IPS-18c (cell line): ENCODE data around the gene TLE6.
"Not testable (repeated sequence)": the region's sequence is repeated elsewhere in the genome, so short reads cannot be mapped to it uniquely, and the experiment has no call there.

Source experiments
- H3K4me3 ChIP-seq: 2 replicates; pipeline ENCODE4 v1.7.0; 2013; ENCODE audit warnings: low read depth, mild to moderate bottlenecking, low read length, moderate library complexity; ENCODE audit not compliant: insufficient read depth
- H3K9me3 ChIP-seq: one replicate; pipeline ENCODE4 v1.6.1; 2013; ENCODE audit warnings: mild to moderate bottlenecking, low read length, moderate library complexity; ENCODE audit not compliant: control insufficient read depth, insufficient read depth

Gene TLE6

GRCh38 chr19:2989236-2989946 lies 12.0 kb downstream of the TLE6 start:
- peaks cover 2% of the 10 kb centered on the region for H3K9me3 ChIP-seq
- H3K4me3 ChIP-seq = no peak overlapping the region

DNA sequence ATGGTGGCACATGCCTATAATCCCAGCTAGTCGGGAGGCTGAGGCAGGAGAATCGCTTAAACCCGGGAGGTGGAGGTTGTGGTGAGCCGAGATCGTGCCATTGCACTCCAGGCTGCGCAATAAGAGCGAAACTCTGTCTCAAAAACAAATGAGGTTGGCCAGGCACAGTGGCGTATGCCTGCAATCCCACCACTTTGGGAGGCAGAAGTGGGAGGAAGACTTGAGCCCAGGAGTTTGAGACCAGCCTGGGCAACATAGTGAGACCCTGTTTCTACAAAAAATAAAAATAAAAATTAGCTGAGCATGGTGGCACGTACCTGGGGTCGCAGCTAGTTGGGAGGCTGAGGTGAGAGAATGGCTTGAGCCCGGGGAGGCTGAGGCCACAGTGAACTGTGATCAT lies 15.0 kb downstream of the TLE6 start:
- not testable (repeated sequence) for H3K4me3 ChIP-seq, H3K9me3 ChIP-seq

DNA sequence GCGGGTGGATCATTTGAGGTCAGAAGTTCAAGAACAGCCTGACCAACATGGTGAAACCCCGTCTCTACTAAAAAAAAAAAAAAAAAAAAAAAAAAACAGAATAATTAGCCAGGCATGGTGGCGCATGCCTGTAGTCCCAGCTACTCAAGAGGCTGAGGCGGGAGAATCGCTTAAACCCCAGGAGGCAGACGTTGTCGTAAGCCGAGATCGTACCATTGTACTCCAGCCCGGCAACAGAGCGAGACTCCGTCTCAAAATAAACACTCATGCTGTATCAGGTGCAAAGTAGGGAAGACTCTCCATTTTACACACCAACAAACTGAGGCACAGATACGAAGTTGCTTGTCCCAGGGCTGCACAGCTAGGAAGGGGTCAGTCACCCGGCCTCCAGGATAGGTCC lies 15.6 kb downstream of the TLE6 start:
- H3K9me3 ChIP-seq = no peaks in the 10 kb centered on the region

DNA sequence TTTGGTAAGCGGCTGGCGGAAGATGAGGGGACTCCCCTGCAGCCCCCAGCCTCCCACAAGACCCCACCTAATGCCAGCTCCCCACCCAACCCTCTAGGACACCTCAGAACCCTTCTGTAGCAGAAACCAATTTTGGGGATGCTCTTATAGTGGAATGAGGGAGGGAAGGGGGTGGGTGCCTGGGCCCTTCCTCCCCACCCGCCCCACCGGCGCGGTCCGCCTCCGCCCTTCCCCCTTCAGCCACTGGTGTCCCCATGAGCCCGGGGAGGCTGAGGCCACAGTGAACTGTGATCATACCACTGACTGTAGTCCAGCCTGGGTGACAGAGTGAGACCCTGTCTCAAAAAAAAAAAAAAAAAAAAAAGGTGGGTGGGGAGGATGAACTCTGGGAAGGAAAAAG lies 16.2 kb downstream of the TLE6 start:
- no peak overlapping the region for H3K4me3 ChIP-seq
- no peaks in the 10 kb centered on the region for H3K9me3 ChIP-seq

More for the DNA sequence above, 15.6 kb downstream of the TLE6 start:
- no peak overlapping the region for H3K4me3 ChIP-seq

DNA sequence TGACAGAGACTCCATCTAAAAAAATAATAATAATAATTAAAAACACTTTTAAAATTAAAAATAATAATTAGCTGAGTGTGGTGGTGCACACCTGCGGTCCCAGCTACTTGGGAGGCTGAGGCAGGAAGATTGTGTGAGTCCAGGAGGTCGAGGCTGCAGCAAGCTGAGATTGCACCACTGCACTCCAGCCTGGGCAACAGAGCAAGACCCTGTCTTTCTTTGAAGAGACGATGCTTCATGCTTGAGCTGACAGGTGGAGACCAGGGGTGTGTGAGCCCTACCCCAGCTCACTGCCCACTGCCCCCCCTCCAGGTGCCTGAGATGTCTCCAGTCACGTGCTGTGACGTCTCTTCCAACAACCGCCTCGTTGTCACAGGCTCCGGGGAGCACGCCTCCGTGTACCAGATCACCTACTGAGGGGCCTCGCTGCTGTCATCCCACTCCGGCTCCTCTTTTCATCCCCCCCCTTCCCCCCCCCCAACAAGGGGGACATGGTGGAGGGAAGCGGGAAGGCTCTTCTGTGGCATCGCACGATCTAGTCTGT lies 17.3 kb downstream of the TLE6 start:
- no peak overlapping the region for H3K4me3 ChIP-seq
- H3K9me3 ChIP-seq = no peaks in the 10 kb centered on the region

DNA sequence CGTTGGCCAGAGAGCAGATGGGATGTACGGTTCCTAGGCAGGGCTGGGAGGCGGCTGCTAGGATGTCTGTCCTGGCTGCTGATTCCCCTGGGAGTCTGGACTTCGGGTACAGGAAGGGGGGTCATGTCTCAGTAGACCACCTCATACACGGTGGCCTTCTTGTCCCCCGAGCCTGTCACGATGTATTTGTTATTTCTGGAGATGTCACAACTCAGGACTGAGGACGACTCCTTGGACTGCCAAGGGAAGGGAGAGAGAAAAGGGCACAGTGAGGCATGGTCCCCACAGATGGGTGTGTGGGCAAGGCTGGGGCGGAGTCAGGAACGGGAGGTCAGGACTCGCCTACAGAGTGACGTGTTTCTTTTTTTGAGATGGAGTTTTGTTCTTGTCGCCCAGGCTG lies 20.4 kb downstream of the TLE6 start:
- Histone ChIP-seq H3K4me3 (no peak overlapping the region), H3K9me3 (no peaks in the 10 kb centered on the region)

- Histone ChIP-seq H3K4me3 (no peak overlapping the region), H3K9me3 (no peaks in the 10 kb centered on the region)
These were observed 21.3 kb downstream of the TLE6 start for GRCh38 chr19:2998642-2999041.

DNA sequence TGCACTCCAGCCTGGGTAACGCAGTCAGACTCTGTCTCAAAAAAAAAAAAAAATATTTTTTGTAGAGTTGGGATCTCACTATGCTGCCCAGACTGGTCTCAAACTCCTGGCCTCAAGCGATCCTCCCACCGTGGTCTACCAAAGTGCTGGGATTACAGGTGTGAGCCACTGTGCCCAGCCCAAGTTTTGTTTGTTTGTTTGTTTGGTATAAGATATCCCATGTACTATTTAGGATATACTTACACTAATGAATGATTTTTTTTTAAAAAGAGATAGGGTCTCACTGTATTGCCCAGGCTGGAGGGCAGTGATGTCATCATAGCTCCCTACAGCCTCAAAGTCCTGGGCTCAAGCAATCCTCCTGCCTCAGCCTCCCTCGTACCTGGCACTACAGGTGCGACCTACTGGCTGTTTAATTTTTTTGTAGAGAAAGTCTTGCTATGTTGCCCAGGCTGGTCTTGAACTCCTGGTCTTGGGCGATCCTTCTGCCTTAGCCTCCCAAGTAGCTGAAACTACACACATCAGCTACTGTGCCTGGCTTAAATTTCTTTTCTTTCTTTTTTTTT lies 24.0 kb downstream of the TLE6 start:
- Histone ChIP-seq H3K4me3 (no peak overlapping the region), H3K9me3 (no peaks in the 10 kb centered on the region)

- no peak overlapping the region for H3K4me3 ChIP-seq
- H3K9me3 ChIP-seq = no peaks in the 10 kb centered on the region
These were observed 25.7 kb downstream of the TLE6 start for GRCh38 chr19:3003046-3003445.

- H3K4me3 ChIP-seq = no peak overlapping the region
- no peaks in the 10 kb centered on the region for H3K9me3 ChIP-seq
These were observed 27.2 kb downstream of the TLE6 start for GRCh38 chr19:3004522-3004921.

DNA sequence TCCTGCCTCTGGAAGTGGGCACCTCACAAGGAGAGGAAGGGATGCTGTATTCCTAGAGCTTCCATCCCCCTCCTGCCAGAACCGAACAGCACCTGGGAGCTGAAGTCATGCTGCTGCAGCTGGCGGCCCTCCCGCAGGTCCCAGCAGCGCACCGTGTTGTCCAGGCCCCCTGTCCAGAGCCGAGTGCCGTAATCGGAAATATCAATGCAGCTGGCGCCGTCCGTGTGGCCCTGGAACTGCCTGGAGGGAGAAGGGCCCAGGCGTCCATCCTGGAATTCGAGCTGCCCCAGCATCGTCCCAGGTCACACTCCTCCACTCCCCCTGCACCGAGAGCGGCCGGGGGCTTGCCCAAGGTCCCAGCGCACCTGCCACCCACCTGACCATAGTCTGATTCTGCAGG lies 28.0 kb downstream of the TLE6 start:
- Histone ChIP-seq H3K4me3 (no peak overlapping the region), H3K9me3 (no peaks in the 10 kb centered on the region)

GRCh38 chr19:3006075-3006767 lies 28.9 kb downstream of the TLE6 start:
- H3K4me3 ChIP-seq = no peak overlapping the region
- no peaks in the 10 kb centered on the region for H3K9me3 ChIP-seq

GRCh38 chr19:3007975-3008374 lies 30.6 kb downstream of the TLE6 start:
- no peaks in the 10 kb centered on the region for H3K9me3 ChIP-seq
- H3K4me3 ChIP-seq = no peak overlapping the region

DNA sequence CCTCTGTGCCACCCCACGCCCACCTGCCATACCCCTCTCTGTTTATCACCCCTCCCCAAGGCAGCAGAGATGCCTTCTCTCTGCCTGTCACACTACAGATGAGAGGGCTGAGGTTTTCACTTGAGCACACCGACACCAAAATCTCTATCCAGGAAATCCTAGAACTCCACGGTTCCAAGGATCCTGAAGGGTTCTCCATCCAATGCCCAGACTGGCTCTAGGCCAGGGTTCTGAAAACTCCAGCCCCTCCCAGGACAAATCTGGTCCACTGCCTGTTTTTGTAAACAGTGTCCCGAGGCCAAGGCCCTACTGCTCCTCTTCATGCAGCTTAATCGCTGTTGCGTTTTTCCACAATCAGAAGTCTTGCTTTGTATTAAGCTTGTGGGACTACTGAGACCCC lies 31.6 kb downstream of the TLE6 start:
- no peak overlapping the region for H3K4me3 ChIP-seq
- no peaks in the 10 kb centered on the region for H3K9me3 ChIP-seq

DNA sequence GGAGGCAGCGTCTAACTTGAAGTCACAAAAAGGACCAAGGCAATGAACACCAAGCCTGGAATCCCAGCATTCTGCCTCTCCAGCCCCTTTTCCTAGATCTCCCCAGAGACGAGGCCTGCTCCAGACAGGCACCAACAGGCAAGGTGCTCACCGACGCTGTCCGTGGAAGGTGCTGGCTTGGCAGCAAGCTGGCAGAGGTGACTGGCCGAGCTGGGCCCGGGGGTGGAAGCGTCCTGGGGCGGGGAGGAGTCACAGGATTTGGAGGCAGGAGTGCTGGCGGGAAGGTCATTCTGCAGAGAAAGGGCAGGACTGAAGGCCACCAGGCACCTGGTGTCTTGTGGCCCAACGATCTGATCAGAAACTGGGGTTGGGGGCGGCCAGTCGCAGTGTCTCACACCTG lies 33.5 kb downstream of the TLE6 start:
- Histone ChIP-seq H3K4me3 (no peak overlapping the region), H3K9me3 (no peaks in the 10 kb centered on the region)

- not testable (repeated sequence) for H3K4me3 ChIP-seq
These were observed 34.7 kb downstream of the TLE6 start for GRCh38 chr19:3012059-3012458.

GRCh38 chr19:3012621-3013262 lies 35.4 kb downstream of the TLE6 start:
- Histone ChIP-seq H3K4me3 (no peak overlapping the region), H3K9me3 (no peaks in the 10 kb centered on the region)

More at GRCh38 chr19:3012059-3012458, 34.7 kb downstream of the TLE6 start:
- H3K9me3 ChIP-seq = not testable (repeated sequence)

DNA sequence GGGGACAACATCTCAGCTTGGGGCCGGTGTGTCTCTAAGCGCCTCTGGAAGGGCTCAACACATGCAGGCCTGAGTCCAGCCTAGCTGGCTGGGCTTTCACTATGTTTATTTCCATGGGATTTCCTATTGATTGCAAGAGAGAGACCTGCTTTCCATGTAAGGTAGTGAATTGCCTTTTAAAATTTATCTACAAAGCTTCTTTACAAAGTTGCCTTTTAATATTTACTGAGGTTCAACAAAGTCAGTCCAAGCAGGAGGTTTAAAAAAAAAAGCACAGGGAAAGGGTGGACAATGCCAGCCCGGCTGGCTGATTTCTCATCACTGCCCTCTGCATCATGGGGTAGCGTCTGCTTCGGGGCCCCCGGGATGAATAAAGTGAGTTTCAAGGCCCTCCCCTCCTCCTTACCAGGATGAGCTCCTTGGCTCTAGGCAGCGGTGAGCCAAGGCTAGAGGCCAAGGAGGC lies 35.9 kb downstream of the TLE6 start:
- no peak overlapping the region for H3K4me3 ChIP-seq

More for the DNA sequence above, 35.9 kb downstream of the TLE6 start:
- no peaks in the 10 kb centered on the region for H3K9me3 ChIP-seq
